WI38 (cell line): Measurements from ENCODE around the gene SETBP1.

Experiments used
- H3K4me3 ChIP-seq: 2 replicates; pipeline ENCODE4 v1.5.1; 2011; ENCODE audit warnings: low read depth, mild to moderate bottlenecking, control low read depth, low read length
- TF ChIP-seq, protein P1 (sequence below): IDR thresholded peaks from 2 replicates; pipeline ENCODE4 v1.5.1; 2012; ENCODE audit warnings: low read depth, mild to moderate bottlenecking, control low read depth, low read length

Gene SETBP1

GRCh38 chr18:44889111-44889510 lies 208.4 kb downstream of the SETBP1 start:
- TF ChIP-seq, protein P1, sequence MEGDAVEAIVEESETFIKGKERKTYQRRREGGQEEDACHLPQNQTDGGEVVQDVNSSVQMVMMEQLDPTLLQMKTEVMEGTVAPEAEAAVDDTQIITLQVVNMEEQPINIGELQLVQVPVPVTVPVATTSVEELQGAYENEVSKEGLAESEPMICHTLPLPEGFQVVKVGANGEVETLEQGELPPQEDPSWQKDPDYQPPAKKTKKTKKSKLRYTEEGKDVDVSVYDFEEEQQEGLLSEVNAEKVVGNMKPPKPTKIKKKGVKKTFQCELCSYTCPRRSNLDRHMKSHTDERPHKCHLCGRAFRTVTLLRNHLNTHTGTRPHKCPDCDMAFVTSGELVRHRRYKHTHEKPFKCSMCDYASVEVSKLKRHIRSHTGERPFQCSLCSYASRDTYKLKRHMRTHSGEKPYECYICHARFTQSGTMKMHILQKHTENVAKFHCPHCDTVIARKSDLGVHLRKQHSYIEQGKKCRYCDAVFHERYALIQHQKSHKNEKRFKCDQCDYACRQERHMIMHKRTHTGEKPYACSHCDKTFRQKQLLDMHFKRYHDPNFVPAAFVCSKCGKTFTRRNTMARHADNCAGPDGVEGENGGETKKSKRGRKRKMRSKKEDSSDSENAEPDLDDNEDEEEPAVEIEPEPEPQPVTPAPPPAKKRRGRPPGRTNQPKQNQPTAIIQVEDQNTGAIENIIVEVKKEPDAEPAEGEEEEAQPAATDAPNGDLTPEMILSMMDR, result no peak
- H3K4me3 ChIP-seq, result no peak overlapping the region

DNA sequence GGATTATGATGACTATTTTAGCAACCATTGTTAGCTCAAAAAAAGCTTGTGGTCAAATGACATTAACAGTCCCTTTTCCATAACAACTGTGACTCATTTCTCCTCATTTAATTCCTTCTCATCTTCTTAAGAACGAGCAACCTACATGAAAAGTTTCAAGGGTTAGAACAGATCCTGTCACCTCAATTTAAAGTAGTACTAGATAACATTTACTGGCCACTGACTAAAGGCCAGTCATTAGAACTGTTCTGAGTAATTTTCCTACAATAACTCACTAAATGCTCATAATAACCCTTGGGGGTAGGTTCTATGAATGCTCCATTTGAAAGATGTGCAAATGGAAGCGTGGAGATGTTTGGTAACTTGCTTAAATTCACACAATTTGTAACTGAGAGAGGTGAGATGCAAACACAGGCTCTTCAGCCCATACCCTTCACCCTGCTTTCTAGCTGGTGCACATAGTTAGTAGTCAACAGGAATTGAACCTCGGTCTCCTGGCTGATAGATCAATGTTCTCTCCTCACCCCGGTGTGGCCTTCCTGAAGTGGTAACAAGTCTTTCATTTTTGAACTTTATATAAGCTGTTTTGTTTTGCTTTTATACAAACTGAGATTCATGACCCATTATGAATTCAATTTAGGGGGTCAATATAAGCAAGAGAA lies 212.5 kb downstream of the SETBP1 start:
- no peak overlapping the region for H3K4me3 ChIP-seq
- TF ChIP-seq, protein P1, result no peak

DNA sequence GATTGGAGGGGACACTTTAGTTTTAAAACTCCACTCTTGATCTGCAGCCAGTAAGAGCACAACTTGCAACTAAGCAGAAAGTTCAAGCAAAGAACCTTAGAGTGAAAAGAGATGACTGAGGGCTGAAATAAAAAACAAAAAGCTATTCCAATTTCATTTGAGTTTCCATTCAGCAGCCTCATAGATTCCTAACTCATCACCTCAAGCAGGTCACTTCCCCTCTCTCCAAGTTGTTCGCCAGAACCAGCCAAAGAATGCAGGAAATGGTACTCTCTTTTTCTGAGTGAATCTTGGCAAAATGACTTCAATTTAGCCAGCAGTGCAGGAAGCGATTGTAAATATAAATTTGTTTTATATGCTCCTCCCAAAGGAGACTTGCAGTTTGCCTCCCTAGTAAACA lies 213.3 kb downstream of the SETBP1 start:
- H3K4me3 ChIP-seq, result no peak overlapping the region
- TF ChIP-seq, protein P1, result no peak

- no peak overlapping the region for H3K4me3 ChIP-seq
- TF ChIP-seq, protein P1, result no peak
Observed at GRCh38 chr18:44895176-44895798, 214.6 kb downstream of the SETBP1 start.

GRCh38 chr18:44896846-44897245 lies 216.2 kb downstream of the SETBP1 start:
- TF ChIP-seq, protein P1, result no peak
- H3K4me3 ChIP-seq, result no peak overlapping the region

GRCh38 chr18:44897411-44897810 lies 216.7 kb downstream of the SETBP1 start:
- no peak overlapping the region for H3K4me3 ChIP-seq

DNA sequence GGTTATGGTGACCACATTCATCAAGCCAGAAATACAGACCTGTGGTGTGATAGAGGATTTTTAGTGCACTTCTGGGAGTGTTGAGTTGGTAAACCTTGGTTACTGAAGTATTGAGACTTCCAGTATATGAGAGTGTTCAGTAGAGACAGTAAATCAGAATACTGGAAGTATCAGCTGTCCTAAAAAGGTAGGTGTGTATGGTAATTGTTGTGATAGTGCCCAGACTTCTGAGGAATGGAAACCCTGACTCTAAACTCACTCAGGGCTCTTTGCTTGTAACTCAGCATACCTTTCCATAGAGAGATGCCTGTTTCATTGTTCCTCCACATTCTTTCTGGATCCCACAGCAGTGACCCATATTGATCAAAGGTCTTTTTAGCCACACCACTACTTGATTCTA lies 217.1 kb downstream of the SETBP1 start:
- TF ChIP-seq, protein P1, result no peak
- no peak overlapping the region for H3K4me3 ChIP-seq

More at GRCh38 chr18:44897411-44897810, 216.7 kb downstream of the SETBP1 start:
- TF ChIP-seq, protein P1, result no peak
